Large intestine (tissue), 12 donors: ENCODE data around the gene EHMT1. TPM values are rescaled to one million over a fixed set of nuclear protein-coding genes. Genes with fewer than 3 reads are reported as not detected.
A peak's percentile ranks its signal among the peaks of the same experiment; 100 is the strongest.

Source experiments
- DNase-seq, 2 donors: peaks; one replicate each; pipeline versions ENCODE4 v3.0.0 to v3.0.0-alpha.2; 2013
- H3K27ac ChIP-seq: one replicate; pipeline ENCODE4 v1.5.1; 2013; ENCODE audit warnings: low read length
- H3K27me3 ChIP-seq: 2 replicates; pipeline ENCODE4 v1.6.1; 2013; ENCODE audit warnings: low read length; ENCODE audit not compliant: control insufficient read depth, insufficient read depth
- H3K36me3 ChIP-seq: 2 replicates; pipeline ENCODE4 v1.6.1; 2013; ENCODE audit warnings: low read length; ENCODE audit not compliant: control insufficient read depth, insufficient read depth
- H3K4me1 ChIP-seq: one replicate; pipeline ENCODE4 v1.6.1; 2013; ENCODE audit warnings: low read length; ENCODE audit not compliant: control insufficient read depth, insufficient read depth
- H3K4me3 ChIP-seq: one replicate; pipeline ENCODE4 v1.5.1; 2013; ENCODE audit warnings: low read length
- H3K9me3 ChIP-seq: one replicate; pipeline ENCODE4 v1.6.1; 2013; ENCODE audit warnings: mild to moderate bottlenecking, low read depth, low read length, moderate library complexity; ENCODE audit not compliant: control insufficient read depth
- WGBS: methylation state at CpG from one replicate; pipeline ENCODE4 v1.1.5; 2013; ENCODE audit warnings: low lambda C conversion rate; ENCODE audit not compliant: insufficient coverage; 5-methylcytosine and 5-hydroxymethylcytosine counted together
- long read RNA-seq, 11 donors: transcript quantifications; one replicate each; lab custom pipeline, GENCODE V29; 2026
- polyA plus RNA-seq: library from polyadenylated mRNA; unstranded; fragments of 120-200 nt; gene quantifications from one replicate; pipeline ENCODE4 v1.2.1, GENCODE V29; 2013

The EHMT1 gene
- polyA plus RNA-seq, result 38.7 TPM
- long read RNA-seq, donor 1, result 0 reads
- long read RNA-seq, donor 2, partial matches to known transcripts, result 0 of 3 reads
- long read RNA-seq, donor 2, other reads (novel, unspliced or antisense), result 0 of 3 reads
- long read RNA-seq, donor 3, result 0 reads
- long read RNA-seq, donor 4, result 0 reads
- long read RNA-seq, donor 5, partial matches to known transcripts, result 0 of 1 reads
- long read RNA-seq, donor 5, other reads (novel, unspliced or antisense), result 0 of 1 reads
- long read RNA-seq, donor 6, partial matches to known transcripts, result 6 of 7 reads
- long read RNA-seq, donor 6, other reads (novel, unspliced or antisense), result 0 of 7 reads
- long read RNA-seq, donor 7, result 0 reads
- long read RNA-seq, donor 8, full-length matches to known transcripts, result 2 of 8 reads
- long read RNA-seq, donor 8, partial matches to known transcripts, result 6 of 8 reads
- long read RNA-seq, donor 8, other reads (novel, unspliced or antisense), result 0 of 8 reads
- long read RNA-seq, donor 9, result 0 reads
- long read RNA-seq, donor 10, full-length matches to known transcripts, result 2 of 2 reads
- long read RNA-seq, donor 10, partial matches to known transcripts, result 0 of 2 reads
- long read RNA-seq, donor 10, other reads (novel, unspliced or antisense), result 0 of 2 reads
- long read RNA-seq, donor 11, partial matches to known transcripts, result 7 of 9 reads
- long read RNA-seq, donor 11, other reads (novel, unspliced or antisense), result 0 of 9 reads

GRCh38 chr9:137618105-137619067, at the start of gene EHMT1:
EHMT1 (plus strand) TSS chr9:137619005; CDS start chr9:137619029, 24 bp downstream.
- DNase-seq, result peak; percentile 87 to 90
- H3K4me3 ChIP-seq, result peak within 1 kb of the TSS; percentile 100
- WGBS, result no CpG with 5 or more reads among the region's 94 CpGs
- H3K4me1 ChIP-seq, result peaks cover 20% of the 10 kb centered on the region
- peaks cover 7% of the 10 kb centered on the region for H3K9me3 ChIP-seq
- no peaks in the 10 kb centered on the region for H3K27me3 ChIP-seq
- H3K27ac ChIP-seq, result peak within 1 kb of the TSS; percentile 90
- H3K36me3 ChIP-seq, result peaks cover 32% of the 10 kb centered on the region

GRCh38 chr9:137569609-137570203, 49.1 kb upstream of the EHMT1 start:
- H3K27me3 ChIP-seq, result no peaks in the 10 kb centered on the region
- no peaks in the 10 kb centered on the region for H3K9me3 ChIP-seq
- WGBS, result 93% methylated on average over 3 of the region's 5 CpGs
- peaks cover 30% of the 10 kb centered on the region for H3K36me3 ChIP-seq
- no peaks in the 10 kb centered on the region for H3K4me1 ChIP-seq
- no peak overlapping the region for H3K4me3 ChIP-seq
- DNase-seq, result no peak
- no peak overlapping the region for H3K27ac ChIP-seq

- Histone ChIP-seq H3K4me1 (no peaks in the 10 kb centered on the region), H3K27me3 (no peaks in the 10 kb centered on the region), H3K4me3 (no peak overlapping the region), H3K9me3 (no peaks in the 10 kb centered on the region), H3K27ac (no peak overlapping the region), H3K36me3 (peaks cover 35% of the 10 kb centered on the region)
- DNase-seq, result no peak
- no CpG with 5 or more reads among the region's 3 CpGs for WGBS
Measured at GRCh38 chr9:137570566-137570965, 48.2 kb upstream of the EHMT1 start.

- peaks cover 45% of the 10 kb centered on the region for H3K36me3 ChIP-seq
- no peak overlapping the region for H3K4me3 ChIP-seq
- no peaks in the 10 kb centered on the region for H3K9me3 ChIP-seq
- H3K27ac ChIP-seq, result no peak overlapping the region
- peaks cover 13% of the 10 kb centered on the region for H3K4me1 ChIP-seq
- WGBS, result no CpG with 5 or more reads among the region's 10 CpGs
- no peak for DNase-seq
- H3K27me3 ChIP-seq, result no peaks in the 10 kb centered on the region
Measured at GRCh38 chr9:137574192-137574591, 44.6 kb upstream of the EHMT1 start.

GRCh38 chr9:137575364-137575715, 43.5 kb upstream of the EHMT1 start:
- Histone ChIP-seq H3K27me3 (no peaks in the 10 kb centered on the region), H3K27ac (no peak overlapping the region), H3K4me1 (peaks cover 16% of the 10 kb centered on the region), H3K9me3 (no peaks in the 10 kb centered on the region), H3K4me3 (no peak overlapping the region), H3K36me3 (peaks cover 42% of the 10 kb centered on the region)
- WGBS, result no CpG with 5 or more reads among the region's 9 CpGs
- no peak for DNase-seq

GRCh38 chr9:137575716-137576411, 42.9 kb upstream of the EHMT1 start:
- Histone ChIP-seq H3K36me3 (peaks cover 38% of the 10 kb centered on the region), H3K27me3 (no peaks in the 10 kb centered on the region), H3K27ac (no peak overlapping the region), H3K4me3 (no peak overlapping the region), H3K4me1 (peaks cover 16% of the 10 kb centered on the region), H3K9me3 (no peaks in the 10 kb centered on the region)
- no peak for DNase-seq
- WGBS, result 100% methylated on average over 1 of the region's 12 CpGs

- peak within 1 kb of the TSS; percentile 51 for H3K27ac ChIP-seq
- H3K27me3 ChIP-seq, result no peaks in the 10 kb centered on the region
- peak; percentile 93 to 94 for DNase-seq
- H3K36me3 ChIP-seq, result peaks cover 51% of the 10 kb centered on the region
- peaks cover 16% of the 10 kb centered on the region for H3K4me1 ChIP-seq
- no peaks in the 10 kb centered on the region for H3K9me3 ChIP-seq
- no CpG with 5 or more reads among the region's 82 CpGs for WGBS
- H3K4me3 ChIP-seq, result peak within 1 kb of the TSS; percentile 64
Measured at GRCh38 chr9:137578518-137579258, 40.1 kb upstream of the EHMT1 start, which contains the start of gene DPH7. DPH7 (minus strand) TSS chr9:137578925; CDS start chr9:137578777, 148 bp downstream.

- H3K36me3 ChIP-seq, result peaks cover 52% of the 10 kb centered on the region
- H3K9me3 ChIP-seq, result no peaks in the 10 kb centered on the region
- no peak for DNase-seq
- WGBS, result no CpG with 5 or more reads among the region's 19 CpGs
- no peaks in the 10 kb centered on the region for H3K27me3 ChIP-seq
- peak overlapping the region; percentile 54 for H3K4me3 ChIP-seq
- H3K27ac ChIP-seq, result peak overlapping the region; percentile 28
- H3K4me1 ChIP-seq, result peaks cover 16% of the 10 kb centered on the region
Measured at GRCh38 chr9:137579259-137579604, 39.6 kb upstream of the EHMT1 start.
